HepG2 (cell line): ENCODE results near the gene USP32. TPM values are rescaled to one million over a fixed set of nuclear protein-coding genes. Genes with fewer than 3 reads are reported as not detected.

Source experiments
- CERS6 ChIP-seq: sonication (generic); formaldehyde crosslinking; IDR thresholded peaks from 2 replicates; pipeline ENCODE4 v1.5.0; 2020; ENCODE audit warnings: missing genetic modification reagents
- DBP ChIP-seq: sonication (generic); formaldehyde crosslinking; IDR thresholded peaks from 2 replicates; pipeline ENCODE4 v1.4.0; 2020; ENCODE audit warnings: missing genetic modification reagents; ENCODE audit errors: not compliant biosample characterization
- ETV5 ChIP-seq: IDR thresholded peaks from 2 replicates; pipeline ENCODE4 v1.6.1; 2018; ENCODE audit warnings: missing biosample characterization, missing genetic modification reagents, inconsistent platforms, borderline replicate concordance
- HIVEP1 ChIP-seq: sonication (generic); formaldehyde crosslinking; IDR thresholded peaks from 2 replicates; pipeline ENCODE4 v1.4.0; 2020; ENCODE audit warnings: mild to moderate bottlenecking, missing genetic modification reagents
- KDM2A ChIP-seq: sonication (generic); formaldehyde crosslinking; IDR thresholded peaks from 2 replicates; pipeline ENCODE4 v1.4.0; 2020; ENCODE audit warnings: low read depth, missing genetic modification reagents, borderline replicate concordance
- MTF1 ChIP-seq: sonication (generic); formaldehyde crosslinking; IDR thresholded peaks from 2 replicates; pipeline ENCODE4 v1.5.0; 2020; ENCODE audit warnings: missing genetic modification reagents
- ONECUT2 ChIP-seq: sonication (generic); formaldehyde crosslinking; IDR thresholded peaks from 2 replicates; pipeline ENCODE4 v1.4.0; 2020; ENCODE audit warnings: missing genetic modification reagents
- THAP7 ChIP-seq: sonication (generic); formaldehyde crosslinking; IDR thresholded peaks from 2 replicates; pipeline ENCODE4 v1.8.1; 2023; ENCODE audit warnings: mild to moderate bottlenecking, missing genetic modification reagents
- TMF1 ChIP-seq: sonication (generic); formaldehyde crosslinking; IDR thresholded peaks from 2 replicates; pipeline ENCODE4 v1.8.1; 2022; ENCODE audit warnings: low read depth, missing genetic modification reagents
- ZNF256 ChIP-seq: sonication (generic); formaldehyde crosslinking; conservative IDR thresholded peaks from 2 replicates; pipeline ENCODE4 v1.4.0; 2020; ENCODE audit warnings: missing genetic modification reagents
- ZNF318 ChIP-seq: sonication (generic); formaldehyde crosslinking; IDR thresholded peaks from 2 replicates; pipeline ENCODE4 v1.4.0; 2020; ENCODE audit warnings: mild to moderate bottlenecking, missing genetic modification reagents
- ZNF460 ChIP-seq: sonication (generic); formaldehyde crosslinking; IDR thresholded peaks from 2 replicates; pipeline ENCODE4 v1.5.1; 2020; ENCODE audit warnings: missing genetic modification reagents, mild to moderate bottlenecking, borderline replicate concordance
- ZNF780A ChIP-seq: sonication (generic); formaldehyde crosslinking; IDR thresholded peaks from 2 replicates; pipeline ENCODE4 v1.8.0; 2022; ENCODE audit warnings: mild to moderate bottlenecking, missing genetic modification reagents, moderate library complexity
- ZNF879 ChIP-seq: sonication (generic); formaldehyde crosslinking; IDR thresholded peaks from 2 replicates; pipeline ENCODE4 v1.8.1; 2023; ENCODE audit warnings: missing genetic modification reagents
- ZSCAN25 ChIP-seq: sonication (generic); formaldehyde crosslinking; IDR thresholded peaks from 2 replicates; pipeline ENCODE4 v1.8.0; 2022; ENCODE audit warnings: mild to moderate bottlenecking, missing genetic modification reagents
- polyA plus RNA-seq, 8 experiments: library from polyadenylated mRNA; depleted of rRNA in 3 of 8; stranded (reverse) in 7 of 8; unstranded in 1 of 8; fragments of >200 nt; fragmentation: Illumina TruSeq in 4 of 8; extraction: Trizol in 4 of 8; gene quantifications; 2 replicates each; pipeline versions ENCODE4 v1.2.1 to v1.2.3, GENCODE V29; 2011 to 2016; ENCODE audit warnings: low read depth in 4 of 8, missing spikeins in 1 of 8, mixed read lengths in 1 of 8; ENCODE audit not compliant: insufficient read depth in 1 of 8
- total RNA-seq, 5 experiments: library from RNA; depleted of rRNA; stranded (reverse); fragments of >200 nt; fragmentation: Illumina TruSeq; extraction: Trizol; gene quantifications; 2 replicates each; pipeline ENCODE4 v1.2.3, GENCODE V29; 2016; ENCODE audit warnings: low read depth in 1 of 5
- TF ChIP-seq, protein P1 (sequence below): sonication (generic); formaldehyde crosslinking; IDR thresholded peaks from 2 replicates; pipeline ENCODE4 v1.4.0; 2020; ENCODE audit warnings: low read depth, mild to moderate bottlenecking, missing genetic modification reagents

Gene USP32
- total and polyA plus RNA-seq, 2 of the 13 experiments (the other 11 are each of a cell fraction or from before 2014, with no cell fraction given) = 24.9 to 39.9 TPM

DNA sequence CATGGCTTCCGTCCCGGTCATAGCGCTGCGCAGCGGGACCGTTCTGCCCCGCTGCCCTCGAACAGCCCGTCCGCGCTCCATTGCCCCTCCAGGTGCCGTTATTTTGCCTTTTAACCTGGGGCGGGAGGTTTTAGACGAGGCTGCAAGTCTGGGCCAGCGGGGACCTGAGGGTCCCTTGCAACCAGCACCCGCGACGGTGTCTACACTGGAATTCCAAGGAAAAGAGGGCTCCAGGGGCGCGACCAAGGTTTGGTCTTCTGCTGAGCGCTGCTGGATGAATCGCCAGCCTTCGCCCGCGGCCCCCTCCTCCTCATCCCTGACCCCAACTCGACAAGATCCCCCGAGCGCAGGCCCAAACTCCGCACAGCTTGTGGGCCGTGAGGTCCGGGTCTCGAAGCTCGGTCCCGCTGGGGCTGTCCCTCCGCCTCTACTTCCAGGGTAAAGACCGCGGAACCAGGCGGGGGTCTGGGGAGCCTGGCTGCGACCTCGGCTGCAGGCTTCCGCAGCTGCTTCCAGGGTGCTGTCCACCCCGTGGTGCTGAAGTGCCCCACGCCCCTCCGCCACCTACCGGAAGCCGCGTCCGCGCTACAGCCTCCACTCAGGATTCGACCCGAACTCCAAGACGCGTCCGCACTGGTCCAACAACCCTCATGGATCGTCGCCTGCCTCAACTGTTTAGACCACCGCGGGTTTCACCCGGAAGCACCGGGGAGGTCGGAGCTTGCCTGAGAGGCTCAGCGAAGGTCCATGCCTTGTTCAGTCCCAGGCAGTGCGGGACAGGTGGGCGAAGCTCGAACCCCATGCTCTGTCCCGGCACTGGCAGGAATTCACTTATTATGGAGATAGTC, 252.3 kb downstream of the USP32 start (continued):
- TF ChIP-seq HIVEP1 (CRISPR knock-in tag) (peak; percentile 92), CERS6 (peak; percentile 61; the same call in 1 of the 2 replicates), ONECUT2 (CRISPR knock-in tag) (peak; percentile 76), MTF1 (CRISPR knock-in tag) (0 out of 2 replicates have a peak, but pooled peaks have one; percentile 83), ZSCAN25 (CRISPR knock-in tag) (peak; percentile 68), ZNF256 (CRISPR knock-in tag) (peak; percentile 98), ETV5 (CRISPR knock-in tag) (peak; percentile 93), TMF1 (CRISPR knock-in tag) (peak; percentile 99), ZNF460 (CRISPR knock-in tag) (no peak), KDM2A (CRISPR knock-in tag) (peak; percentile 98), ZNF780A (CRISPR knock-in tag) (no peak; the same call in none of the 2 replicates), DBP (CRISPR knock-in tag) (peak; percentile 85), ZNF879 (CRISPR knock-in tag) (peak; percentile 96; the same call in 1 of the 2 replicates), THAP7 (CRISPR knock-in tag) (peak; percentile 55; the same call in 1 of the 2 replicates), ZNF318 (CRISPR knock-in tag) (0 out of 2 replicates have a peak, but pooled peaks have one; percentile 73)
- TF ChIP-seq, protein P1, sequence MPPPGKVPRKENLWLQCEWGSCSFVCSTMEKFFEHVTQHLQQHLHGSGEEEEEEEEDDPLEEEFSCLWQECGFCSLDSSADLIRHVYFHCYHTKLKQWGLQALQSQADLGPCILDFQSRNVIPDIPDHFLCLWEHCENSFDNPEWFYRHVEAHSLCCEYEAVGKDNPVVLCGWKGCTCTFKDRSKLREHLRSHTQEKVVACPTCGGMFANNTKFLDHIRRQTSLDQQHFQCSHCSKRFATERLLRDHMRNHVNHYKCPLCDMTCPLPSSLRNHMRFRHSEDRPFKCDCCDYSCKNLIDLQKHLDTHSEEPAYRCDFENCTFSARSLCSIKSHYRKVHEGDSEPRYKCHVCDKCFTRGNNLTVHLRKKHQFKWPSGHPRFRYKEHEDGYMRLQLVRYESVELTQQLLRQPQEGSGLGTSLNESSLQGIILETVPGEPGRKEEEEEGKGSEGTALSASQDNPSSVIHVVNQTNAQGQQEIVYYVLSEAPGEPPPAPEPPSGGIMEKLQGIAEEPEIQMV = peak; percentile 90; the same call in 1 of the 2 replicates
